H4 (cell line): ENCODE results near the gene MAB21L3. TPM values are rescaled to one million over a fixed set of nuclear protein-coding genes. Genes with fewer than 3 reads are reported as not detected.

Source experiments
- DNase-seq: peaks from one replicate; pipeline ENCODE4 v3.0.0-alpha.2; 2015; ENCODE audit warnings: low spot score
- total RNA-seq: library from RNA; depleted of rRNA; stranded (reverse); fragments of >200 nt; shearing (Covaris generic); gene quantifications from 2 replicates; pipeline ENCODE4 v1.2.3, GENCODE V29; 2014

Gene MAB21L3
- total RNA-seq, 1 experiment from 2014 or later, result not detected

- no peak for DNase-seq
Observed at GRCh38 chr1:116111524-116112021, 374 bp downstream of the MAB21L3 start.

GRCh38 chr1:116112388-116113140 is 1.4 kb downstream of the MAB21L3 start:
- DNase-seq, result no peak

- DNase-seq, result no peak
Observed at GRCh38 chr1:116113615-116114014, 2.4 kb downstream of the MAB21L3 start.

GRCh38 chr1:116115476-116116439 is 4.6 kb downstream of the MAB21L3 start:
- peak; percentile 9 for DNase-seq

GRCh38 chr1:116118471-116118870 is 7.3 kb downstream of the MAB21L3 start:
- DNase-seq, result no peak

GRCh38 chr1:116119876-116120275 is 8.7 kb downstream of the MAB21L3 start:
- DNase-seq, result no peak

GRCh38 chr1:116122955-116123757 is 12.0 kb downstream of the MAB21L3 start:
- DNase-seq, result no peak

GRCh38 chr1:116123837-116124533 is 12.8 kb downstream of the MAB21L3 start:
- DNase-seq, result no peak

GRCh38 chr1:116125758-116126157 is 14.6 kb downstream of the MAB21L3 start:
- no peak for DNase-seq

- no peak for DNase-seq
Observed at GRCh38 chr1:116126281-116126680, 15.1 kb downstream of the MAB21L3 start.

- no peak for DNase-seq
Observed at GRCh38 chr1:116127123-116127847, 16.1 kb downstream of the MAB21L3 start.

- no peak for DNase-seq
Observed at GRCh38 chr1:116127848-116128540, 16.8 kb downstream of the MAB21L3 start.

- DNase-seq, result no peak
Observed at GRCh38 chr1:116128664-116129063, 17.5 kb downstream of the MAB21L3 start.

GRCh38 chr1:116129537-116129936 is 18.3 kb downstream of the MAB21L3 start:
- no peak for DNase-seq

- no peak for DNase-seq
Observed at GRCh38 chr1:116130356-116130755, 19.2 kb downstream of the MAB21L3 start.

GRCh38 chr1:116131170-116131569 is 20.0 kb downstream of the MAB21L3 start:
- DNase-seq, result no peak

- no peak for DNase-seq
Observed at GRCh38 chr1:116131866-116132605, 20.8 kb downstream of the MAB21L3 start.

- no peak for DNase-seq
Observed at GRCh38 chr1:116133696-116134475, 22.7 kb downstream of the MAB21L3 start.
